ENCODE data around the gene CAMK4.

GRCh38 chr5:111183064-111183463 lies 41.1 kb upstream of the CAMK4 start:
- TF ChIP-seq CTCF (optimal IDR thresholded peaks at IDR 0.05 in 1 of 3, IDR thresholded peaks at IDR 0.05 in 1 of 3, conservative IDR thresholded peaks at IDR 0.05 in 1 of 3; ENCODE audit: extremely low read depth in 1 of 3, insufficient read depth in 2 of 3, low read length in 3 of 3) (no peak), EZH2 (IDR thresholded peaks at IDR 0.05; ENCODE audit: low read length) (no peak)

All from keratinocyte (primary cell).